HG03520 (cell line): ENCODE results near the gene PCGF3.
"Not testable (repeated sequence)": the region's sequence is repeated elsewhere in the genome, so short reads cannot be mapped to it uniquely, and the experiment has no call there.

Source experiments
- ATAC-seq: cut with Tn5 transposase; IDR thresholded peaks from one replicate; pipeline ENCODE4 v1.9.1; 2021; ENCODE audit warnings: mild to moderate bottlenecking, moderate library complexity; ENCODE audit not compliant: unreplicated experiment

PCGF3 gene

GRCh38 chr4:721261-722168 is 15.9 kb downstream of the PCGF3 start:
- no peak for ATAC-seq

GRCh38 chr4:722169-722725 is 16.6 kb downstream of the PCGF3 start:
- ATAC-seq: no peak

GRCh38 chr4:722851-723360 is 17.3 kb downstream of the PCGF3 start:
- ATAC-seq: no peak

GRCh38 chr4:723751-724530 is 18.3 kb downstream of the PCGF3 start:
- ATAC-seq: no peak

- ATAC-seq: no peak
These were observed 20.0 kb downstream of the PCGF3 start for GRCh38 chr4:725391-726234.

- no peak for ATAC-seq
These were observed 20.7 kb downstream of the PCGF3 start for GRCh38 chr4:726235-726787.

GRCh38 chr4:726838-727237 is 21.2 kb downstream of the PCGF3 start:
- ATAC-seq: no peak

GRCh38 chr4:727576-727975 is 21.9 kb downstream of the PCGF3 start:
- no peak for ATAC-seq

GRCh38 chr4:729336-730315 is 24.0 kb downstream of the PCGF3 start:
- no peak for ATAC-seq

GRCh38 chr4:730511-730910 is 24.9 kb downstream of the PCGF3 start:
- ATAC-seq: no peak

- ATAC-seq: not testable (repeated sequence)
These were observed 25.6 kb downstream of the PCGF3 start for GRCh38 chr4:730946-731904.

- not testable (repeated sequence) for ATAC-seq
These were observed 26.3 kb downstream of the PCGF3 start for GRCh38 chr4:731954-732353.

GRCh38 chr4:732486-732885 is 26.9 kb downstream of the PCGF3 start:
- ATAC-seq: no peak

- no peak for ATAC-seq
These were observed 27.4 kb downstream of the PCGF3 start for GRCh38 chr4:732911-733630.

GRCh38 chr4:733631-733980 is 28.0 kb downstream of the PCGF3 start:
- no peak for ATAC-seq

- no peak for ATAC-seq
These were observed 28.4 kb downstream of the PCGF3 start for GRCh38 chr4:734075-734474.

GRCh38 chr4:734951-735350 is 29.3 kb downstream of the PCGF3 start:
- no peak for ATAC-seq
